GM12878 (cell line): ENCODE results near the gene SORCS2.

Experiments used
- BHLHE40 ChIP-seq, 2 experiments: fragments of 450-650 bp in 1 of 2; IDR thresholded peaks; 2 replicates each; pipeline ENCODE4 v1.6.1; 2011 to 2017; ENCODE audit warnings: low read depth in 2 of 2, borderline replicate concordance in 1 of 2, improper control_type of control experiment in 1 of 2, low read length in 1 of 2, mild to moderate bottlenecking in 1 of 2
- EGR1 ChIP-seq, 2 experiments: IDR thresholded peaks; 1 replicate in 1 of 2; 2 replicates in 1 of 2; pipeline ENCODE4 v1.6.1; 2011 to 2012; ENCODE audit warnings: low read depth in 2 of 2, low read length in 2 of 2, borderline replicate concordance in 1 of 2, mild to moderate bottlenecking in 1 of 2, moderate library complexity in 1 of 2
- EP300 ChIP-seq, 2 experiments: fragments of 150-350 bp in 1 of 2; IDR thresholded peaks; 2 replicates each; pipeline ENCODE4 v1.6.1; 2011 to 2012; ENCODE audit warnings: low read depth in 2 of 2, low read length in 2 of 2, borderline replicate concordance in 1 of 2, improper control_type of control experiment in 1 of 2, inconsistent platforms in 1 of 2; ENCODE audit not compliant: control insufficient read depth in 1 of 2
- ESRRA ChIP-seq: IDR thresholded peaks from 2 replicates; pipeline ENCODE4 v1.6.1; 2012; ENCODE audit warnings: mild to moderate bottlenecking, low read length, improper control_type of control experiment
- NFXL1 ChIP-seq: fragments of 450-650 bp; IDR thresholded peaks from 2 replicates; pipeline ENCODE4 v1.6.1; 2017; ENCODE audit warnings: antibody characterized with exemption, mild to moderate bottlenecking, borderline replicate concordance
- PML ChIP-seq: IDR thresholded peaks from 2 replicates; pipeline ENCODE4 v1.6.1; 2012; ENCODE audit warnings: low read length, inconsistent platforms
- POLR2A ChIP-seq: IDR thresholded peaks from 2 replicates; pipeline ENCODE4 v1.6.1; 2011; ENCODE audit warnings: low read depth, mild to moderate bottlenecking, low read length
- POLR2AphosphoS2 ChIP-seq: IDR thresholded peaks from 2 replicates; pipeline ENCODE4 v1.6.1; 2011; ENCODE audit warnings: low read depth, mild to moderate bottlenecking, low read length, improper control_type of control experiment, moderate library complexity
- SIN3A ChIP-seq: IDR thresholded peaks from 2 replicates; pipeline ENCODE4 v1.6.1; 2012; ENCODE audit warnings: low read depth, low read length, improper control_type of control experiment
- ZNF274 ChIP-seq: IDR thresholded peaks from one replicate; pipeline ENCODE4 v1.8.0; 2011; ENCODE audit not compliant: insufficient read length, insufficient read depth
- TF ChIP-seq, protein P1 (sequence below), 3 experiments: IDR thresholded peaks in 2 of 3; conservative IDR thresholded peaks in 1 of 3; 2 replicates each; pipeline ENCODE4 v1.5.1; 2011; ENCODE audit warnings: low read depth in 3 of 3, low read length in 3 of 3, mild to moderate bottlenecking in 3 of 3, control low read depth in 2 of 3, moderate library complexity in 2 of 3, inconsistent platforms in 1 of 3, mixed read lengths in 1 of 3; ENCODE audit not compliant: control insufficient read depth in 2 of 3, insufficient read depth in 1 of 3; ENCODE audit errors: extremely low read depth in 1 of 3

DNA sequence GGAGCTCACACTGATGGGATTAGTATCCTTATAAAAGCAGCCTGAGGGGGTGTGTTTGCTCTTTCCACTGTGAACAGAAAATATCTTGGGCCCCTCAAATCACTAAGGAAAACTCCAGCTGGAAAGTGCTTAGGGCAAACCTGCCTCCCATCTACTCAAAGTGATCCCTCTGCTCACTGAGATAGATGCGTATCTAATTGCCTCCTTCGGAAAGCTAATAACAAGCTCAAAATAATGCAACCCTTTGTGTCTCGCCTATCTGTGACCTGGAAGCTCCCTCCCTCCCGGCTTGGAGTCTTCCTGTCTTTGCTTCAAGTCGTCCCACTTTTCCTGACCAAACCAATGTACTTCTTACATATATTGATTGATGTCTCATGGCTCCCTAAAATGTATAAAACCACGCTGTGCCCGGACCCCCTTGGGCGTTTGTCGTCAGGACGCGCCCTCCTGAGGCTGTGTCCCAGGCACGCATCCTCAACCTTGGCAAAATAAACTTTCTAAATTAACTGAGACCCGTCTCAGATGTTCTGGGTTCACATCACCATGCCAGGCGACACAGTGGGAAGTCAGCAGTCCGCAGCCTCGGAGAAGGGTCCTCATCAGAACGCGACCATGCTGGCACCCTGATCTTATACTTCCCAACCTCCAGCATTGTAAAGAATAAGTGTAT is 34.1 kb upstream of the SORCS2 start:
- no peak for TF ChIP-seq EP300 (IDR thresholded peaks at IDR 0.05; ENCODE audit: borderline replicate concordance in 1 of 2, control insufficient read depth in 1 of 2, low read depth in 2 of 2, low read length in 2 of 2)
- TF ChIP-seq SIN3A, result no peak
- no peak for TF ChIP-seq POLR2AphosphoS2
- no peak for TF ChIP-seq POLR2A
- TF ChIP-seq PML, result no peak
- no peak for TF ChIP-seq ESRRA
- TF ChIP-seq, protein P1, sequence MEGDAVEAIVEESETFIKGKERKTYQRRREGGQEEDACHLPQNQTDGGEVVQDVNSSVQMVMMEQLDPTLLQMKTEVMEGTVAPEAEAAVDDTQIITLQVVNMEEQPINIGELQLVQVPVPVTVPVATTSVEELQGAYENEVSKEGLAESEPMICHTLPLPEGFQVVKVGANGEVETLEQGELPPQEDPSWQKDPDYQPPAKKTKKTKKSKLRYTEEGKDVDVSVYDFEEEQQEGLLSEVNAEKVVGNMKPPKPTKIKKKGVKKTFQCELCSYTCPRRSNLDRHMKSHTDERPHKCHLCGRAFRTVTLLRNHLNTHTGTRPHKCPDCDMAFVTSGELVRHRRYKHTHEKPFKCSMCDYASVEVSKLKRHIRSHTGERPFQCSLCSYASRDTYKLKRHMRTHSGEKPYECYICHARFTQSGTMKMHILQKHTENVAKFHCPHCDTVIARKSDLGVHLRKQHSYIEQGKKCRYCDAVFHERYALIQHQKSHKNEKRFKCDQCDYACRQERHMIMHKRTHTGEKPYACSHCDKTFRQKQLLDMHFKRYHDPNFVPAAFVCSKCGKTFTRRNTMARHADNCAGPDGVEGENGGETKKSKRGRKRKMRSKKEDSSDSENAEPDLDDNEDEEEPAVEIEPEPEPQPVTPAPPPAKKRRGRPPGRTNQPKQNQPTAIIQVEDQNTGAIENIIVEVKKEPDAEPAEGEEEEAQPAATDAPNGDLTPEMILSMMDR (IDR thresholded peaks at IDR 0.05 in 2 of 3, conservative IDR thresholded peaks at IDR 0.05 in 1 of 3; ENCODE audit: control insufficient read depth in 2 of 3, extremely low read depth in 1 of 3, insufficient read depth in 1 of 3, low read depth in 3 of 3, low read length in 3 of 3), result no peak
- TF ChIP-seq ZNF274, result no peak
- no peak for TF ChIP-seq BHLHE40 (IDR thresholded peaks at IDR 0.05; ENCODE audit: borderline replicate concordance in 1 of 2, low read depth in 2 of 2, low read length in 1 of 2)
- TF ChIP-seq EGR1 (IDR thresholded peaks at IDR 0.05; ENCODE audit: borderline replicate concordance in 1 of 2, low read depth in 2 of 2, low read length in 2 of 2), result no peak
- no peak for TF ChIP-seq NFXL1
